Mesothelial cell of epicardium (in vitro differentiated cells): Measurements from ENCODE around the gene TCF4. TPM values are rescaled to one million over a fixed set of nuclear protein-coding genes. Genes with fewer than 3 reads are reported as not detected.

ENCODE experiments used
- DNase-seq, 2 experiments: peaks; one replicate each; pipeline ENCODE4 v3.0.0; 2021; ENCODE audit warnings: low spot score in 2 of 2; ENCODE audit not compliant: unreplicated experiment in 2 of 2
- H3K27ac Mint-ChIP-seq: 2 replicates; pipeline ENCODE4 v1.8.0; 2021; ENCODE audit warnings: mixed read lengths
- H3K27me3 Mint-ChIP-seq: 2 replicates; pipeline ENCODE4 v1.8.0; 2021; ENCODE audit warnings: low read depth, mixed read lengths
- H3K36me3 Mint-ChIP-seq: 2 replicates; pipeline ENCODE4 v1.8.0; 2021; ENCODE audit warnings: mixed read lengths
- H3K4me1 Mint-ChIP-seq: 2 replicates; pipeline ENCODE4 v1.8.0; 2021; ENCODE audit warnings: mixed read lengths
- H3K4me3 Mint-ChIP-seq: 2 replicates; pipeline ENCODE4 v1.8.0; 2021; ENCODE audit warnings: mild to moderate bottlenecking, moderate library complexity, mixed read lengths
- H3K9me3 Mint-ChIP-seq: 2 replicates; pipeline ENCODE4 v1.8.0; 2021; ENCODE audit warnings: mixed read lengths
- CTCF ChIP-seq: fragments of 200-600 bp; sonication (generic); IDR thresholded peaks from one replicate; pipeline ENCODE4 v1.5.0; 2021; ENCODE audit warnings: antibody characterized with exemption; ENCODE audit not compliant: unreplicated experiment
- total RNA-seq: library from RNA; stranded (reverse); gene quantifications from 3 replicates; pipeline ENCODE4 v1.2.1, GENCODE V29; 2021

The TCF4 gene
- total RNA-seq, 1 donor from 2014 or later, result 224 TPM

- peak overlapping the region; percentile 20 for H3K4me3 Mint-ChIP-seq
- H3K27ac Mint-ChIP-seq, result peak overlapping the region; percentile 91
- peaks cover 41% of the 10 kb centered on the region for H3K4me1 Mint-ChIP-seq
- H3K36me3 Mint-ChIP-seq, result no peaks in the 10 kb centered on the region
- no peaks in the 10 kb centered on the region for H3K9me3 Mint-ChIP-seq
- DNase-seq, result no peak
- TF ChIP-seq CTCF, result no peak
- H3K27me3 Mint-ChIP-seq, result no peaks in the 10 kb centered on the region
Measured at GRCh38 chr18:55509631-55510324, 78.2 kb downstream of the TCF4 start.

- peak overlapping the region; percentile 33 for H3K27ac Mint-ChIP-seq
- no peak for DNase-seq
- no peak for TF ChIP-seq CTCF
- no peaks in the 10 kb centered on the region for H3K9me3 Mint-ChIP-seq
- no peak overlapping the region for H3K4me3 Mint-ChIP-seq
- H3K4me1 Mint-ChIP-seq, result peaks cover 47% of the 10 kb centered on the region
- peaks cover 2% of the 10 kb centered on the region for H3K36me3 Mint-ChIP-seq
- no peaks in the 10 kb centered on the region for H3K27me3 Mint-ChIP-seq
Measured at GRCh38 chr18:55508651-55509050, 79.3 kb downstream of the TCF4 start.

- Mint-ChIP-seq H3K4me1 (peaks cover 59% of the 10 kb centered on the region), H3K36me3 (peaks cover 2% of the 10 kb centered on the region), H3K4me3 (no peak overlapping the region), H3K27me3 (no peaks in the 10 kb centered on the region), H3K9me3 (no peaks in the 10 kb centered on the region), H3K27ac (peak overlapping the region; percentile 27)
- no peak for DNase-seq
- TF ChIP-seq CTCF, result no peak
Measured at GRCh38 chr18:55506074-55506473, 81.9 kb downstream of the TCF4 start.

- Mint-ChIP-seq H3K27ac (no peak overlapping the region), H3K4me3 (no peak overlapping the region), H3K27me3 (no peaks in the 10 kb centered on the region), H3K9me3 (no peaks in the 10 kb centered on the region), H3K36me3 (peaks cover 2% of the 10 kb centered on the region), H3K4me1 (peaks cover 57% of the 10 kb centered on the region)
- no peak for DNase-seq
- TF ChIP-seq CTCF, result no peak
Measured at GRCh38 chr18:55504808-55505207, 83.2 kb downstream of the TCF4 start.

GRCh38 chr18:55503167-55503820 lies 84.7 kb downstream of the TCF4 start:
- Mint-ChIP-seq H3K27me3 (no peaks in the 10 kb centered on the region), H3K4me1 (peaks cover 43% of the 10 kb centered on the region), H3K4me3 (no peak overlapping the region), H3K27ac (no peak overlapping the region), H3K36me3 (peaks cover 2% of the 10 kb centered on the region), H3K9me3 (no peaks in the 10 kb centered on the region)
- TF ChIP-seq CTCF, result no peak
- DNase-seq, result no peak
